Measurements from ENCODE around the gene CHMP3. TPM values are rescaled to one million over a fixed set of nuclear protein-coding genes. Genes with fewer than 3 reads are reported as not detected.

CHMP3 gene
- total RNA-seq, 1 experiment from 2014 or later: 54.4 TPM

DNA sequence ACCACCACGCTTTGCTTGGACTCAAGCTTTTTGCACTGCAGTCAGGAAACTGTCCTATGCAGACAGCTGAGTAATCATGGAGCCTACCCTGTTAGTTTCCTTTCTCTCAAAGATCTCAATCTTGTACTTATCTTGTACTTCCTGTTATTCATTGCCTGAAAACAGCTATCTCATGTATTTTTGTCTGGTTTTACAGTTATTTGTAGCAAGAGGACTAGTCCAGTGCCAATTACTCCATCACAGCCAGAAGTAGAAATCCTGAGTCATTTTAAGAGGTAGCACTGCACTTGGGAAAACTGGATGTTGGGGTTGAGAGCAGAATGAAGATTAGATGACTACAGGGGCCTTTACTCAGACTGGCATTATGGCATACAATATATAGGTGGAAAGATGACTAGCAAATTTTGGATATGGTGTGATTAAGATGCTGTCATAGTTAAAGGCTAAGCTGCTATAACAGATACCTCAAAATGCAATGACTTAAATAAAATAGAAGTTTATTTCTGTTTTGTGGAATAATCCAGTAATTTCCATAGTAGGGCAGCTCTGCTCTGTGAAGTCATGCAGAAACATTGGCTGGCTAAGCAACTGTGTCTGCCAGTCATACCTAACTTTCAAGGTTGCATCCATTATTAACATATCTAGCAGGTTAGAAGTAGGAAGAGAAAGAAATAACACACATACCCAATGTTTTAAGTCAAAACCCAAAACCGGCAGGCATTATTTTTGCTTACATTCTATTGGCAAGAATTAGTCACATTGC is 21.1 kb upstream of the CHMP3 start:
- Histone ChIP-seq H3K4me2 (ENCODE audit: low read length) (no peak overlapping the region), H3K9ac (ENCODE audit: low read length) (no peak overlapping the region), H3K79me2 (ENCODE audit: low read length) (no peaks in the 10 kb centered on the region), H3K36me3 (ENCODE audit: low read depth, low read length) (no peaks in the 10 kb centered on the region), H3K4me3 (ENCODE audit: low read length) (no peak overlapping the region), H3K9me3 (ENCODE audit: low read length) (no peaks in the 10 kb centered on the region), H3K9me2 (replicated peaks; ENCODE audit: low read length) (no peaks in the 10 kb centered on the region), H3K27me3 (ENCODE audit: low read length) (no peaks in the 10 kb centered on the region), H4K20me1 (ENCODE audit: low read length) (no peaks in the 10 kb centered on the region), H2AFZ (ENCODE audit: low read length) (peak overlapping the region; percentile 58; the same call in 1 of the 2 replicates), H3F3A (ENCODE audit: low read length, unreplicated experiment) (no peaks in the 10 kb centered on the region), H3K4me1 (ENCODE audit: insufficient read depth, low read length) (no peaks in the 10 kb centered on the region), H3K27ac (ENCODE audit: low read length) (no peak overlapping the region)
- POLR2A ChIA-PET (ENCODE audit: unreplicated experiment): no interaction called here
- CTCF ChIA-PET: no interaction called here
- peak; percentile 51 for ATAC-seq
- intact Hi-C loops (cut with micrococcal nuclease): no loop called here
- peak; percentile 14 for DNase-seq
- no peak for TF ChIP-seq EZH2phosphoT487 (IDR thresholded peaks at IDR 0.05; ENCODE audit: borderline replicate concordance, low read length)
- BruUV-seq (replicated peaks): no TSS peak

DNA sequence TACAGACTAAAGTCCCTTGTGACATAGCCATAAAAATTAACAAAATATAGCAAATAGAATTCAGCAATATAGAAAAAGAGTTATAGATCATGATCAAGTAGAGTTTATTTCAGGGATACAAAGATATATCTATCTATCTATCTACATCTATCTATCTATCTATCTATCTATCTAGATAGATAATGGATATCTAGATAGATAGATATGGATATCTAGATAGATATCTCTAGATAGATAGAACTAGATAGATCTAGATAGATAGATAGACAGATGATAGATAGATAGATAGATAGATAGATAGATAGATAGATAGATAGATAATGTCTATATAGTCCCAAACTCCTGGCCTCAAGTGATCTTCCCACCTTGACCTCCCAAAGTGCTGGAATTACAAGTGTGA is 17.3 kb upstream of the CHMP3 start:
- intact Hi-C loops (cut with micrococcal nuclease): no loop called here
- Histone ChIP-seq H3K9me2 (replicated peaks; ENCODE audit: low read length) (no peaks in the 10 kb centered on the region), H3K4me3 (ENCODE audit: low read length) (no peak overlapping the region), H3K4me2 (ENCODE audit: low read length) (no peak overlapping the region), H4K20me1 (ENCODE audit: low read length) (no peaks in the 10 kb centered on the region), H3F3A (ENCODE audit: low read length, unreplicated experiment) (no peaks in the 10 kb centered on the region), H3K36me3 (ENCODE audit: low read depth, low read length) (no peaks in the 10 kb centered on the region), H3K9me3 (ENCODE audit: low read length) (no peaks in the 10 kb centered on the region), H3K27me3 (ENCODE audit: low read length) (no peaks in the 10 kb centered on the region), H3K9ac (ENCODE audit: low read length) (no peak overlapping the region), H3K27ac (ENCODE audit: low read length) (no peak overlapping the region), H2AFZ (ENCODE audit: low read length) (no peak overlapping the region), H3K79me2 (ENCODE audit: low read length) (no peaks in the 10 kb centered on the region), H3K4me1 (ENCODE audit: insufficient read depth, low read length) (no peaks in the 10 kb centered on the region)
- no TSS peak for BruUV-seq (replicated peaks)
- CTCF ChIA-PET: no interaction called here
- POLR2A ChIA-PET (ENCODE audit: unreplicated experiment): no interaction called here
- DNase-seq (no peak), ATAC-seq (no peak)
- TF ChIP-seq EZH2 (IDR thresholded peaks at IDR 0.05; ENCODE audit: low read length, unreplicated experiment) (no peak), EZH2phosphoT487 (IDR thresholded peaks at IDR 0.05; ENCODE audit: borderline replicate concordance, low read length) (no peak)
- TF ChIP-seq, protein P1, sequence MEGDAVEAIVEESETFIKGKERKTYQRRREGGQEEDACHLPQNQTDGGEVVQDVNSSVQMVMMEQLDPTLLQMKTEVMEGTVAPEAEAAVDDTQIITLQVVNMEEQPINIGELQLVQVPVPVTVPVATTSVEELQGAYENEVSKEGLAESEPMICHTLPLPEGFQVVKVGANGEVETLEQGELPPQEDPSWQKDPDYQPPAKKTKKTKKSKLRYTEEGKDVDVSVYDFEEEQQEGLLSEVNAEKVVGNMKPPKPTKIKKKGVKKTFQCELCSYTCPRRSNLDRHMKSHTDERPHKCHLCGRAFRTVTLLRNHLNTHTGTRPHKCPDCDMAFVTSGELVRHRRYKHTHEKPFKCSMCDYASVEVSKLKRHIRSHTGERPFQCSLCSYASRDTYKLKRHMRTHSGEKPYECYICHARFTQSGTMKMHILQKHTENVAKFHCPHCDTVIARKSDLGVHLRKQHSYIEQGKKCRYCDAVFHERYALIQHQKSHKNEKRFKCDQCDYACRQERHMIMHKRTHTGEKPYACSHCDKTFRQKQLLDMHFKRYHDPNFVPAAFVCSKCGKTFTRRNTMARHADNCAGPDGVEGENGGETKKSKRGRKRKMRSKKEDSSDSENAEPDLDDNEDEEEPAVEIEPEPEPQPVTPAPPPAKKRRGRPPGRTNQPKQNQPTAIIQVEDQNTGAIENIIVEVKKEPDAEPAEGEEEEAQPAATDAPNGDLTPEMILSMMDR (conservative IDR thresholded peaks at IDR 0.05; ENCODE audit: low read depth, low read length): no peak

DNA sequence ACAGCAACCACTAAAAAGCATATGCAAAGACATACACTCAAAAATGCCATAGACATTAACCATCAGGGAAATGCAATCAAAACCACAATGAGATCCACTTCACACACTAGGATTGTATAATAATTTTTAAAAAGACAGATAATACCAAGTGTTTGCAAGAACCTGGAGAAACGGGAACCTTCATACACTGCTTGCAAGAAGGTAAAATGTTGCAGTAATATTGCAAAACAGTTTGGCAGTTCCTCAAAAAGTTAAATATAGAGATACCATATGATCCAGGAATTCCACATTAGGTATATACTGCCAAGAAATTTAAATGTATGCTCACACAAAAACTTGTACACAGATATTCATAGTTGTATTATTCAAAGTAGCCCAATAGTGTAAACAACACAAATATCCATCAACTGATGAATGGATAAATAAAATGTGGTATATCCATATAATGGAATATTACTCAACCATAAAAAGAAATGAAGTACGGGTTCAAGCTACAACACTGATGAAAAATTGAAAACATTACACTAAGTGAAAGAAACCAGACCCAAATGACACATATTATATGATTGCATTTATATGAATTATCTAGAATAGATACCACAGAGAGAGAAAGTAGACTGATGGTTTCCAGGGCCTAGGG is 14.7 kb upstream of the CHMP3 start:
- no peaks in the 10 kb centered on the region for H3K79me2 ChIP-seq (ENCODE audit: low read length)
- no peak overlapping the region for H3K9ac ChIP-seq (ENCODE audit: low read length)
- H4K20me1 ChIP-seq (ENCODE audit: low read length): no peaks in the 10 kb centered on the region
- no peaks in the 10 kb centered on the region for H3K27me3 ChIP-seq (ENCODE audit: low read length)
- no peaks in the 10 kb centered on the region for H3K9me3 ChIP-seq (ENCODE audit: low read length)
- no peaks in the 10 kb centered on the region for H3K9me2 ChIP-seq (replicated peaks; ENCODE audit: low read length)
- no peak for ATAC-seq
- H3K4me3 ChIP-seq (ENCODE audit: low read length): no peak overlapping the region
- POLR2A ChIA-PET (ENCODE audit: unreplicated experiment): no interaction called here
- no peaks in the 10 kb centered on the region for H3K36me3 ChIP-seq (ENCODE audit: low read depth, low read length)
- no peaks in the 10 kb centered on the region for H3F3A ChIP-seq (ENCODE audit: low read length, unreplicated experiment)
- no peak for TF ChIP-seq EZH2phosphoT487 (IDR thresholded peaks at IDR 0.05; ENCODE audit: borderline replicate concordance, low read length)
- no peak for TF ChIP-seq EZH2 (IDR thresholded peaks at IDR 0.05; ENCODE audit: low read length, unreplicated experiment)
- TF ChIP-seq, protein P1 (conservative IDR thresholded peaks at IDR 0.05; ENCODE audit: low read depth, low read length): no peak
- intact Hi-C loops (cut with micrococcal nuclease): no loop called here
- H2AFZ ChIP-seq (ENCODE audit: low read length): no peak overlapping the region
- no peak overlapping the region for H3K4me2 ChIP-seq (ENCODE audit: low read length)
- CTCF ChIA-PET: no interaction called here
- no peak overlapping the region for H3K27ac ChIP-seq (ENCODE audit: low read length)
- H3K4me1 ChIP-seq (ENCODE audit: insufficient read depth, low read length): no peaks in the 10 kb centered on the region
- DNase-seq: no peak
- no TSS peak for BruUV-seq (replicated peaks)

All from PC-3 (cell line).